ENCODE data around the gene TTLL11.
"Not testable (repeated sequence)": the region's sequence is repeated elsewhere in the genome, so short reads cannot be mapped to it uniquely, and the experiment has no call there.

The TTLL11 gene

GRCh38 chr9:122087406-122088200 is 5.5 kb downstream of the TTLL11 start:
- no peak for DNase-seq (ENCODE audit: low read depth, low spot score)
- H3K27ac ChIP-seq = no peak overlapping the region

- no peak for DNase-seq (ENCODE audit: low read depth, low spot score)
- no peak overlapping the region for H3K27ac ChIP-seq
Measured at GRCh38 chr9:122086873-122087272, 6.2 kb downstream of the TTLL11 start.

GRCh38 chr9:122085260-122085659 is 7.8 kb downstream of the TTLL11 start:
- H3K27ac ChIP-seq = no peak overlapping the region
- DNase-seq (ENCODE audit: low read depth, low spot score) = no peak

GRCh38 chr9:122084026-122084675 is 9.0 kb downstream of the TTLL11 start:
- no peak overlapping the region for H3K27ac ChIP-seq
- no peak for DNase-seq (ENCODE audit: low read depth, low spot score)

GRCh38 chr9:122080986-122081385 is 12.1 kb downstream of the TTLL11 start:
- no peak for DNase-seq (ENCODE audit: low read depth, low spot score)
- H3K27ac ChIP-seq = no peak overlapping the region

- no peak for DNase-seq (ENCODE audit: low read depth, low spot score)
Measured at GRCh38 chr9:122078557-122078956, 14.6 kb downstream of the TTLL11 start.

GRCh38 chr9:122076773-122077172 is 16.3 kb downstream of the TTLL11 start:
- no peak for DNase-seq (ENCODE audit: low read depth, low spot score)
- H3K27ac ChIP-seq = no peak overlapping the region

More at GRCh38 chr9:122078557-122078956, 14.6 kb downstream of the TTLL11 start:
- no peak overlapping the region for H3K27ac ChIP-seq

- H3K27ac ChIP-seq = no peak overlapping the region
- DNase-seq (ENCODE audit: low read depth, low spot score) = no peak
Measured at GRCh38 chr9:122076117-122076516, 17.0 kb downstream of the TTLL11 start.

- DNase-seq (ENCODE audit: low read depth, low spot score) = no peak
- no peak overlapping the region for H3K27ac ChIP-seq
Measured at GRCh38 chr9:122075135-122076030, 17.7 kb downstream of the TTLL11 start.

GRCh38 chr9:122071715-122072114 is 21.4 kb downstream of the TTLL11 start:
- no peak for DNase-seq (ENCODE audit: low read depth, low spot score)
- H3K27ac ChIP-seq = no peak overlapping the region

- no peak overlapping the region for H3K27ac ChIP-seq
- no peak for DNase-seq (ENCODE audit: low read depth, low spot score)
Measured at GRCh38 chr9:122070728-122071515, 22.2 kb downstream of the TTLL11 start.

- not testable (repeated sequence) for DNase-seq (ENCODE audit: low read depth, low spot score); H3K27ac ChIP-seq
Measured at GRCh38 chr9:122066680-122067079, 26.4 kb downstream of the TTLL11 start.

- H3K27ac ChIP-seq = no peak overlapping the region
- DNase-seq (ENCODE audit: low read depth, low spot score) = no peak
Measured at GRCh38 chr9:122065923-122066629, 27.0 kb downstream of the TTLL11 start.

GRCh38 chr9:122060481-122060880 is 32.6 kb downstream of the TTLL11 start:
- no peak for DNase-seq (ENCODE audit: low read depth, low spot score)
- no peak overlapping the region for H3K27ac ChIP-seq

- DNase-seq (ENCODE audit: low read depth, low spot score) = no peak
- H3K27ac ChIP-seq = no peak overlapping the region
Measured at GRCh38 chr9:122059955-122060324, 33.2 kb downstream of the TTLL11 start.

- H3K27ac ChIP-seq = no peak overlapping the region
- no peak for DNase-seq (ENCODE audit: low read depth, low spot score)
Measured at GRCh38 chr9:122059214-122059954, 33.7 kb downstream of the TTLL11 start.

GRCh38 chr9:122058709-122059108 is 34.4 kb downstream of the TTLL11 start:
- DNase-seq (ENCODE audit: low read depth, low spot score) = no peak
- no peak overlapping the region for H3K27ac ChIP-seq

GRCh38 chr9:122058051-122058450 is 35.1 kb downstream of the TTLL11 start:
- no peak overlapping the region for H3K27ac ChIP-seq
- no peak for DNase-seq (ENCODE audit: low read depth, low spot score)

- no peak overlapping the region for H3K27ac ChIP-seq
- no peak for DNase-seq (ENCODE audit: low read depth, low spot score)
Measured at GRCh38 chr9:122057211-122057610, 35.9 kb downstream of the TTLL11 start.

All from epithelial cell of prostate (primary cell).